ENCODE measurements around the gene PROKR2.

Gene PROKR2

DNA sequence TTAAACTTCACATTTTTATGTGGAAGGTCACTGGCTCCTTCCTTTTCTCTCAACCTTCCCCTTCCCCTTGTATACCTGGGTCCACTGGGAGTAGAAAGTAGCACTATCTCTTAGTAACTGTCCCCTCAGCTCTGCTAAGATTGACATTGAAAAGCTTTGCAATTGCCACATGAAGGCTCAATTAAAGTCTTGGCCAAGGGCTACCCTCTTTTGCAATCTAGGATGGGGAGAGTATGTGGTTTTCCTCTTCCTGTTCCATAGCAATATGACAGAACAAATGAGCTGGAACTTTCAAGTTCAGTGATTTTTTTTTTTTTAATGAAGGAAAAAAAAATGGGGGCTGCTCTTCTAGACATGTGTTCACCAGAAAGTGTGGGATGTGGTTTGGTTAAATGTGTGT lies 37.1 kb downstream of the PROKR2 start:
- no peak for DNase-seq

DNA sequence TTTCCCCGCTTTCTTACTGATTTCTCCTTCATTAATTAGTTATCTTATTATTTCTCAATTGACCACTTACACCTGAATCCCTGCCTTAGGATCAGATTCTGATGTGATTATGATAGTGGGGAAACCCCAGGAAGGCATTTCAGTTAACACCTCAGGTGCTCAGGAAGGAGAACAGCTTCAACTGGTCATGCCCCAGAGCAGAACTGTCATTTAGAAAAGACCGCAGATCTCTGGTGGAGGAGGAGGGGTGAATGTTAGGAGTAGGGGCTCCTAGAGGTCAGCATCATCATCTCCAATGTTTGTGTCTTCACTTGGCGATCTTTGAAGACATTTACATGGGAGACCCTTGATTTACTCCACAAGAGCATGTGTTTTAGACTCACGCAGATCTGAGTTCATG lies 44.5 kb downstream of the PROKR2 start:
- no peak for DNase-seq

DNA sequence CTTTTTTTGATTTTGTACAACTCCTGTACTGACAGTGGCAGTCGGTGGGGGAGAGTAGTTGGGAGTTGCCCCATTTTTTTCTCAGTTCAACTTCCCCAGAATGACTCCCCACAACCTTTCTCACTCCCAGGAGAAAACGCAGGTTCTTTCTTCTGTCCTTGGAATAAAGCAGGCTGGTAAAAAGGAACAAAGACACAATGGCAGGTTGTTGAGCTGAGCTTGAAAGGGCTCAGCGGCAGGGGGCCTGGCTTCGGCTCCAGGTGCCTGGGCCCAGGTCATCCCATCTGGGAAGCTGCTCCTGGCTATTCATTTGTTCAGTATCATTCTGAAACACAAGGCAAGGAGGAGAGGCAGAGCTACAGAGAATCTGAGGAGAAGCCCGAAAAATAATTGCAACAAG lies 46.2 kb downstream of the PROKR2 start:
- DNase-seq, result no peak

DNA sequence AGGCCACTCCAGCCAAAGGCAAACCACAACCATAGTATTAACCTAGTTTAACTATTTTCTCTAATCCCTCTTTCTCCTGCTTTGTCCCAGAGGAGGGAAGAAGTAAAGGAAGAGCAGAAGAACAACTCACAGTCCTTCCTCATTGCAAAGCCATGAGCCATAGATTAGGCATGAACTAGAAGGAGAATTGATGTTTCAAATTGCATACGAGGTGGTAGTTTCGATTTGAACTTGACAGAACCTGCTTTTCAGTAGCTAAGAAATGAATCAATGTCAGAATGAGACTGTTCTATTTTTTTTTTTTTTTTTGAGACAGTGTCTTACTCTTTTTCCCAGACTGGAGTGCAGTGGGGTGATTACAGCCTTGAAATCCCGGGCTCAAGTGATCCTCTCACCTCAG lies 48.3 kb downstream of the PROKR2 start:
- DNase-seq, result no peak

DNA sequence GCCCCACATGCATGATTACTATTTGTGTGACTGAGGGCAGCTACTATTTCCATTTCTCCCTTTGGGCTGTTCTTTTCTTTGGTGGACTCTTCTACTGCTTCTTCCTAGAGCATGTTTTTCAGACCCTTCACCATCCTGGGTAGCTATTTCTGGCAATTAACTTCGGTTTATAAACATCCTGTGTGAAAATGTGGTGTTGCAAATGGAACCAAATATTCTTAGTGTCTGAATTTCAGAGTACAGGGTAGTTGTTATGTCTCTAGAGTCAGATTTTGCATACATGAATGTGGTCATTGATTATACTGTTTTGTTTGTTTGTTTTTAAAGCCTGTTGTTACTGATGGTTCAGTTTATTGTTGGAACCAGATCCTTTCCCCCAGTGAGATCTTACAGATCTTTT lies 49.7 kb downstream of the PROKR2 start:
- DNase-seq, result no peak

Data from NCI-H446 (cell line).